HUES6 (cell line): Measurements from ENCODE around the gene TARS2.

Experiments used
- H3K27ac ChIP-seq: 2 replicates; pipeline ENCODE4 v1.7.0; 2013; ENCODE audit warnings: low read depth, mild to moderate bottlenecking, low read length, inconsistent platforms
- H3K27me3 ChIP-seq: 2 replicates; pipeline ENCODE4 v1.6.1; 2013; ENCODE audit warnings: low read length; ENCODE audit not compliant: control insufficient read depth, insufficient read depth
- H3K36me3 ChIP-seq: 2 replicates; pipeline ENCODE4 v1.6.1; 2013; ENCODE audit warnings: low read length; ENCODE audit not compliant: control insufficient read depth, insufficient read depth
- H3K4me1 ChIP-seq: 2 replicates; pipeline ENCODE4 v1.6.1; 2013; ENCODE audit warnings: low read length; ENCODE audit not compliant: control insufficient read depth, insufficient read depth
- H3K4me3 ChIP-seq: 2 replicates; pipeline ENCODE4 v1.5.1; 2013; ENCODE audit warnings: low read depth, low read length
- H3K9ac ChIP-seq: one replicate; pipeline ENCODE4 v1.6.1; 2013; ENCODE audit warnings: mild to moderate bottlenecking, low read length
- H3K9me3 ChIP-seq: 2 replicates; pipeline ENCODE4 v1.6.1; 2013; ENCODE audit warnings: low read depth, low read length; ENCODE audit not compliant: control insufficient read depth, insufficient read depth

The TARS2 gene

DNA sequence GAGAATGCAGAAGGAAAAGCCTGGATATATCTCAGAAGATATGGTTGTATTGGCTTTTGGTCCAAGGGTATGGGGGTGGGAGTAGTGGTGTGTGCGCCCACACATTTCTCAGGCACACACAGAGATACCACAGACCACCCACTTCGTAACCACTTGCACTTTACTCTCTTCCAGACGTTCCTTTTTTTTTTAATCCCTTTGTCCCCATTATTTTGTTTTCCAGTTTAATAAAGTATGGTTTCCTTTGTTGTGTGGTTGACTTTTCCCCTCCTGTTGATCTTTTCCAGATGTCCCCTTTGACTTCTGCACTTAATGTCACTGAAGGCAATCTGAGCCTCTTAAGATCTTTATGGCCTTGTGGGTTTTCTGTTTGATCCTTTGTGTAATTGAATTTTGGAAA is 10.5 kb upstream of the TARS2 start:
- peaks cover 14% of the 10 kb centered on the region for H3K36me3 ChIP-seq
- no peak overlapping the region for H3K9ac ChIP-seq
- no peaks in the 10 kb centered on the region for H3K27me3 ChIP-seq
- no peaks in the 10 kb centered on the region for H3K9me3 ChIP-seq
- H3K4me1 ChIP-seq, result peaks cover 9% of the 10 kb centered on the region; the same call in 1 of the 2 replicates
- no peak overlapping the region for H3K4me3 ChIP-seq
- H3K27ac ChIP-seq, result no peak overlapping the region

DNA sequence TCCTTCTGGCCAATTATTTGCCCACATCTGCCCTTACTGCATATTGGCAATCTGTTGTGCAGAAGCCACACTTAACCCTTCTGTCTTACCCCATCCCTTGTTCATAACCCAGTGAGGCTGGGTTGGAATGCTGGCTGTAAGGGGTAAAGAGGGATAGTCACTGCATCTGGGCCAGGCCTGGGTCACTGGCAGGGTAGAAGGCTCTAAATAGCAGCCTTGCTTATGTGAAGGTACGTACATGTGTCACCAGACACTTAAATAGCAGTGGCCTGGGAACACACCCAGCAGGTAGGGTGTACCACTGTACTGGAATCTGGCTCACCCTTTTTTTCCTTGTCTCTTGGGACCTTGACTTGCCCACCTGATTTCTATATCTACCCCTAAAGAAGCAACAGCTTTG is 9.9 kb upstream of the TARS2 start:
- H3K4me1 ChIP-seq, result peaks cover 6% of the 10 kb centered on the region; the same call in 1 of the 2 replicates
- H3K27ac ChIP-seq, result no peak overlapping the region
- no peak overlapping the region for H3K9ac ChIP-seq
- H3K27me3 ChIP-seq, result no peaks in the 10 kb centered on the region
- H3K36me3 ChIP-seq, result peaks cover 9% of the 10 kb centered on the region
- no peak overlapping the region for H3K4me3 ChIP-seq
- H3K9me3 ChIP-seq, result no peaks in the 10 kb centered on the region

DNA sequence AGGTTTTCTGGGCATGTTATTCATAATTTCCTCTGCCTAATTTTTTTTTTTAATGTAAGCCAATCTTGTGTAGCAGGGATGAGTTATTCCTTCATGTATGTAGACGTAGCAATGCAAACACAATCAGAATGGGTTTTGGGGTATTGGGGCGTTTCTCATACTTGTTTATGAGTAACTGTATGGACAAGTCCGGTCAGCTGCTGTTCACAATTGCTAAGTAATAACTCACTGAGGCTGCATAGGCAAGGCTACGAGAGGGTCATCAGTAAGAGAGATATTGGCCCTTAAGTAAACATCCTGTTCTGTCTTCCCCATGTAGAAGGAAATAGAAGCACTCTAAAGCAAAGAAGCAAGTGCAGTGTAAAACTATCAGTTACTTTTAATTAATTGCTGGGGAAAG is 9.5 kb upstream of the TARS2 start:
- H3K27me3 ChIP-seq, result no peaks in the 10 kb centered on the region
- H3K9ac ChIP-seq, result no peak overlapping the region
- H3K27ac ChIP-seq, result no peak overlapping the region
- no peaks in the 10 kb centered on the region for H3K9me3 ChIP-seq
- no peak overlapping the region for H3K4me3 ChIP-seq
- H3K36me3 ChIP-seq, result peaks cover 5% of the 10 kb centered on the region
- peaks cover 2% of the 10 kb centered on the region; the same call in 1 of the 2 replicates for H3K4me1 ChIP-seq

DNA sequence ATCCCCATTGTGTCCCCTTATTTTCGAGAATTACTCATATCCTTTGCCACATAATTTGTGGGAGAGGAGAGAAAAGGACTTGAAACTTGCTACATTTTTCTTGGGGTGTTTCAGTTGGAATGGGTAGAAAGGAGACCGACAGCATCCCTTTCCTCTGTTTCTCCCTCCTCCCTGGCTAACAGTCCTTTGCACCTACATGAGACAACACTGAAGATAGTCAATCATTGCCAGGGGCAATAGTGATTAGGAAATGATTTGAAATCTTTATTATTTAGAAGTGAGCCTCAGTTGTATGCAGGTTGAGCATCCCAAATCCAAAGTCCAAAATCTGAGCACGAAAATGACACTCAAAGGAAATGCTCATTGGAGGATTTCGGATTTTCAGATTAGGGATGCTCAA is 7.8 kb upstream of the TARS2 start:
- Histone ChIP-seq H3K36me3 (no peaks in the 10 kb centered on the region), H3K9ac (no peak overlapping the region), H3K4me3 (no peak overlapping the region), H3K27me3 (no peaks in the 10 kb centered on the region), H3K27ac (no peak overlapping the region), H3K9me3 (no peaks in the 10 kb centered on the region), H3K4me1 (no peaks in the 10 kb centered on the region; the same call in 1 of the 2 replicates)

DNA sequence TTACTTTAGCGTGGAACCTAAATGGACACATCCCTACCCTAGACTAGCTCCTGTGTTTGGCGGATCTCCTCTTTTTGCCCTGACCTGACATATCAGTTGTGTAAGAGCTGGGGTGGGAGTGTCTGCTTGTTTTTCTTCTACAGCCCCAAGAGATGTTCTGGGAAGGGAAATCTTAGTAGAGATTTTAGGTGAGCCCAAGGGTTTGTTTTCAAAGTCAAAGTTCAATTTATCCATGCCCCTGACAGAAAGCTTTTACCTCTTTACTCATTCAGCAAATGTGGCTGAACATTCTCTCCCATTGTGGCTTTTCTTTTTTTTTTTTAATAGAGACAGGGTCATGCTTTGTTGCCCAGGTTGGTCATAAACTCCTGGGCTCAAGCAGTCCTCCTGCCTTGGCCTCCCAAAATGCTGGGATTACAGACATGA is 7.3 kb upstream of the TARS2 start:
- Histone ChIP-seq H3K4me3 (no peak overlapping the region), H3K27ac (no peak overlapping the region), H3K9ac (no peak overlapping the region), H3K36me3 (no peaks in the 10 kb centered on the region), H3K27me3 (no peaks in the 10 kb centered on the region), H3K9me3 (no peaks in the 10 kb centered on the region), H3K4me1 (no peaks in the 10 kb centered on the region; the same call in 1 of the 2 replicates)

DNA sequence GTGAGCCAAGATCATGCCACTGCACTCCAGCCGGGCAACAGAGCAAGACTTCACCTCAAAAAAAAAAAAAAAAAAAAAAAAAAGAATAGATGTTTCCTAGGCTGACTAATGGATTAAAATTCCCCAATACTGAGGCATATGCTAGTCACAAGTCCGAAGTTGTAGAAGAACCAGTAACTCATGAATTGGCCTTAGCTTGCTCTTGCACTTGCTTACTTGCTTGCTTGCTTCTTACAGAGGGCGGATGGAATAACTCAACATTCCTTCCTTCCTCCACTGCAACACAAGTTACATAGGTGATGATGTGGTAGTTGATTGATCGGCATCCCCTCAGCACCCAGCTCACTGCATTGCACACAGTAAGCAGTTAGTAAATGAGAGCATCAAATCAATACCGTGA is 2.8 kb upstream of the TARS2 start:
- H3K9me3 ChIP-seq, result no peaks in the 10 kb centered on the region
- H3K4me3 ChIP-seq, result no peak overlapping the region
- no peak overlapping the region for H3K27ac ChIP-seq
- H3K9ac ChIP-seq, result no peak overlapping the region
- no peaks in the 10 kb centered on the region for H3K27me3 ChIP-seq
- 0 out of 2 replicates have a peak, but pooled peaks cover 6% of the 10 kb centered on the region for H3K4me1 ChIP-seq
- peaks cover 9% of the 10 kb centered on the region for H3K36me3 ChIP-seq

DNA sequence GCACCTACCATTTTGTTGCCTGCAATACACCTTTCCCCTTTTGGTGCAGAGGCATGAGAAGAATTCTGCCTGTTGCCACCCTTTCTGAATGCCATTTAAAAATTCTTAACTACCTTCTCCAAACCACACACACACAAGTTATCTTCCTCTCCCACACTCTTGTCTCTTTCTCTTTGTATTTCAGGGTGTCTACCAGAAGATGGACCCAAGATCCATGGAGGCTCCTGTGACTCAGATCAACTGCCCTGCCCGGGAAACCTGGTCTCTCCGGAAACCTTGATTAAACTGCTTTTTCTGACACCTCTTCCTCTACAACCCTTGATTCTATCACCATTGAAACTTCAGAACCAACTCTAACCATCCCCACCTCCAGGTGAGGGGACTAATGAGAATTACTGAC is 2.4 kb upstream of the TARS2 start:
- H3K27me3 ChIP-seq, result no peaks in the 10 kb centered on the region
- H3K4me3 ChIP-seq, result no peak overlapping the region
- H3K36me3 ChIP-seq, result peaks cover 9% of the 10 kb centered on the region
- 0 out of 2 replicates have a peak, but pooled peaks cover 6% of the 10 kb centered on the region for H3K4me1 ChIP-seq
- no peak overlapping the region for H3K27ac ChIP-seq
- H3K9ac ChIP-seq, result no peak overlapping the region
- H3K9me3 ChIP-seq, result no peaks in the 10 kb centered on the region

DNA sequence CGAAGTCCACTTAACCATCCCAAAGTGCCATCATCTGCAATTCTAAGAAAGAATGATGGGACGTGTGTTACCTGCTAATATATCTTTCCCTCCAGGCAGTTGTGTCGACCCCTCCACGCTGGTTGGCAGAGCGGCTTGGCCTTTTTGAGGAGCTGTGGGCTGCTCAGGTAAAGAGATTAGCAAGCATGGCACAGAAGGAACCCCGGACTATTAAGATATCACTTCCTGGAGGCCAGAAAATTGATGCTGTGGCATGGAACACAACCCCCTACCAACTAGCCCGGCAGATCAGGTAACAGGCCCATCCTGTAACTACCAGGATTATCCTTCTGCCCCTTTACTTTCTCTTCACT is 520 bp downstream of the TARS2 start:
- peak overlapping the region; percentile 88 for H3K9ac ChIP-seq
- 0 out of 2 replicates have a peak, but pooled peaks cover 6% of the 10 kb centered on the region for H3K4me1 ChIP-seq
- H3K4me3 ChIP-seq, result peak overlapping the region; percentile 86
- peaks cover 34% of the 10 kb centered on the region for H3K36me3 ChIP-seq
- no peaks in the 10 kb centered on the region for H3K9me3 ChIP-seq
- no peaks in the 10 kb centered on the region for H3K27me3 ChIP-seq
- peak overlapping the region; percentile 62; the same call in 1 of the 2 replicates for H3K27ac ChIP-seq

DNA sequence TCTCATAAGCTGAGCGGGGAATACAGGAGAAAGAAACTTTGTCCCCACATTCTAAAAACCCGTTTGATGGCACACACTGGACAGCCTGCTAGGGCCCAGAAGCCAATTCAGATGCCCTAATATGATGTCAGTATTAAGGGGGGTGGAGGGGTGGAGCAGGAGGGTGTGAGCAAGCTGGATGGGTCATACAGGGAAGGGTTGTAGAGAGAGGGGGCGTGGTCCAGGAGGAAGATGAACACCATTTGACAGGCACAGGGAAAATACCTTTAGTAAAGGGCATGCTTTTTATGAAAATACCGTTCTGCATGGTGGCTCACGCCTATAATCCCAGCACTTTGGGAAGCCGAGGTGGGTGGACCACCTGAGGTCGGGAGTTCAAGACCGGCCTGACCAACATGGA is 6.0 kb downstream of the TARS2 start:
- Histone ChIP-seq H3K9me3 (no peaks in the 10 kb centered on the region), H3K9ac (no peak overlapping the region), H3K4me3 (no peak overlapping the region), H3K4me1 (0 out of 2 replicates have a peak, but pooled peaks cover 2% of the 10 kb centered on the region), H3K27me3 (no peaks in the 10 kb centered on the region), H3K36me3 (peaks cover 69% of the 10 kb centered on the region), H3K27ac (no peak overlapping the region)

DNA sequence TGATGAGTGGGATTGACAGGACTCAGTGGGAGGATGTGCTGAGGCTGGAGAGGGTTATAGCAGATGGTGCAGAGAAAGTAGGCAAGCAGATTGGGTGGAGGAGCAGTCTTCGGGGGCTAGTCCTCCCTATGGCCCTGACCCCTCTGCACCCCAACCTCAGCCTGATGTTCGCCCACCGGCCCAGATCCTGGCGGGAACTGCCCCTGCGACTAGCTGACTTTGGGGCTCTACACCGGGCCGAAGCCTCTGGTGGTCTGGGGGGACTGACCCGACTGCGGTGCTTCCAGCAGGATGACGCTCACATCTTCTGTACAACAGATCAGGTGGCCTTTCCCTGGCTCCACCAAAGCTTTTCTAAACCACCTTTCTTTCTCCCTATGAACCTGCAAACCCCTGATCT is 11.1 kb downstream of the TARS2 start:
- no peaks in the 10 kb centered on the region for H3K4me1 ChIP-seq
- H3K9ac ChIP-seq, result no peak overlapping the region
- no peak overlapping the region for H3K27ac ChIP-seq
- H3K4me3 ChIP-seq, result no peak overlapping the region
- no peaks in the 10 kb centered on the region for H3K27me3 ChIP-seq
- peaks cover 58% of the 10 kb centered on the region for H3K36me3 ChIP-seq
- no peaks in the 10 kb centered on the region for H3K9me3 ChIP-seq

DNA sequence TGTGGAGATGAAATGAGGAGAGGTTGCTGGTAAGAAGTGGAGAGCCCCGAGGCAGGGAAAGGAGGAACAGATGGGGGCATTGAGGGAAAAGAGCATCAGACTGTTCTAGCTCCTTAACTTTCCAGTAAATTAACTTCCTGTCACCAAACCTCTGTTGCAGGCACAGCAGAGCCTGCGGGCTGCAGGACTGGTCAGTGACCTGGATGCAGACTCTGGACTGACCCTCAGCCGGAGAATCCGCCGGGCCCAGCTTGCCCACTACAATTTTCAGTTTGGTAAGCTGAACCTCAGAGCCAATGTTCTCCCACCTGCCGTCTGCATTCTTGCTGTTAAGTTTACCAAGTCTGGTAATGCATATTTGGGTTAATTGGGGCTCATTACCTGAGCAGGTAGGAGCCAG is 18.2 kb downstream of the TARS2 start:
- no peak overlapping the region for H3K4me3 ChIP-seq
- no peak overlapping the region for H3K27ac ChIP-seq
- peaks cover 16% of the 10 kb centered on the region; the same call in 1 of the 2 replicates for H3K4me1 ChIP-seq
- H3K9ac ChIP-seq, result no peak overlapping the region
- no peaks in the 10 kb centered on the region for H3K9me3 ChIP-seq
- no peaks in the 10 kb centered on the region for H3K27me3 ChIP-seq
- peaks cover 52% of the 10 kb centered on the region for H3K36me3 ChIP-seq
